H1 (cell line): ENCODE measurements around the gene ARSK.

Source experiments
- EZH2 ChIP-seq: fragments of 200-600 bp; sonication (generic); IDR thresholded peaks from 2 replicates; pipeline ENCODE4 v1.7.1; 2012; ENCODE audit warnings: low read depth, mild to moderate bottlenecking, moderate library complexity, low read length, inconsistent platforms; ENCODE audit not compliant: severe bottlenecking
- KDM5A ChIP-seq: fragments of 200-600 bp; IDR thresholded peaks from 2 replicates; pipeline ENCODE4 v1.7.1; 2012; ENCODE audit warnings: mild to moderate bottlenecking, low read length, inconsistent platforms, mixed read lengths
- POLR2AphosphoS5 ChIP-seq: IDR thresholded peaks from 2 replicates; pipeline ENCODE4 v1.6.1; 2011; ENCODE audit warnings: low read depth, low read length
- SIN3A ChIP-seq, 2 experiments: IDR thresholded peaks in 1 of 2; conservative IDR thresholded peaks in 1 of 2; 2 replicates each; pipeline ENCODE4 v1.6.1; 2011 to 2012; ENCODE audit warnings: low read length in 2 of 2, improper control_type of control experiment in 1 of 2, low read depth in 1 of 2, mild to moderate bottlenecking in 1 of 2

- TF ChIP-seq EZH2 (no peak), POLR2AphosphoS5 (no peak), SIN3A (conservative IDR thresholded peaks at IDR 0.05 in 1 of 2, IDR thresholded peaks at IDR 0.05 in 1 of 2; ENCODE audit: low read depth in 1 of 2, low read length in 2 of 2) (no peak), KDM5A (no peak)
These were observed 51.5 kb downstream of the ARSK start for GRCh38 chr5:95606419-95606818.
